Measurements from ENCODE around the gene MAPK12. TPM values are rescaled to one million over a fixed set of nuclear protein-coding genes. Genes with fewer than 3 reads are reported as not detected.

MAPK12 gene
- total and polyA plus RNA-seq, 2 donors (not counting 3 experiments of a cell fraction or from before 2014, with no cell fraction given), result 72.3 to 86.8 TPM

GRCh38 chr22:50219800-50220602 lies 41.5 kb downstream of the MAPK12 start:
- Histone ChIP-seq H3K4me1 (ENCODE audit: control insufficient read depth, extremely low read depth, insufficient read depth, low read length) (no peaks in the 10 kb centered on the region), H2AFZ (ENCODE audit: low read depth, low read length) (no peak overlapping the region), H3K36me3 (ENCODE audit: control insufficient read depth in 2 of 2, extremely low read depth in 1 of 2, insufficient read depth in 2 of 2, low read length in 2 of 2) (peaks cover 23 to 67% of the 10 kb centered on the region in 2 experiments), H3K4me3 (replicated peaks in 1 of 3; ENCODE audit: insufficient read depth in 1 of 3, low read depth in 1 of 3, low read length in 3 of 3) (no peak overlapping the region), H3K27me3 (ENCODE audit: control insufficient read depth in 2 of 2, insufficient read depth in 2 of 2, low read length in 2 of 2) (no peaks in the 10 kb centered on the region), H3K79me2 (ENCODE audit: control insufficient read depth, insufficient read depth, low read length) (peaks cover 3% of the 10 kb centered on the region), H3K9ac (replicated peaks; ENCODE audit: extremely low read depth, insufficient read depth, low read length) (no peak overlapping the region), H3K4me2 (ENCODE audit: insufficient read depth, low read length) (no peak overlapping the region), H3K9me3 (replicated peaks; ENCODE audit: control insufficient read depth, insufficient read depth, low read length) (no peaks in the 10 kb centered on the region), H3K9me1 (replicated peaks; ENCODE audit: control insufficient read depth, extremely low read depth, insufficient read depth, low read length) (no peaks in the 10 kb centered on the region), H4K20me1 (replicated peaks; ENCODE audit: control insufficient read depth, extremely low read depth, insufficient read depth, low read length) (no peaks in the 10 kb centered on the region), H3K27ac (ENCODE audit: insufficient read depth, low read depth, low read length) (no peak overlapping the region)
- TF ChIP-seq GATA2 (IDR thresholded peaks at IDR 0.05; ENCODE audit: insufficient read depth, insufficient read length, low read depth, low read length) (no peak), MYC (IDR thresholded peaks at IDR 0.05; ENCODE audit: low read depth, low read length) (no peak), POLR2AphosphoS5 (IDR thresholded peaks at IDR 0.05; ENCODE audit: insufficient read depth, low read depth, low read length) (no peak)
- ChIA-PET CTCF (no interaction called here), POLR2A (no interaction called here)
- BruUV-seq (replicated peaks), result no TSS peak
- dilution Hi-C loops (cut with MboI; ENCODE audit: extremely low pct_ligation_motif_present, low sequenced_read_pairs) (no loop called here), intact Hi-C loops (cut with micrococcal nuclease) (no loop called here)
- DNase-seq (ENCODE audit: low read depth, low spot score) (no peak), FAIRE-seq (no peak)

- no TSS peak for BruUV-seq (replicated peaks)
Measured at GRCh38 chr22:50218996-50219727, 42.3 kb downstream of the MAPK12 start.

More at GRCh38 chr22:50218996-50219727, 42.3 kb downstream of the MAPK12 start:
- dilution Hi-C loops (cut with MboI; ENCODE audit: extremely low pct_ligation_motif_present, low sequenced_read_pairs) (no loop called here), intact Hi-C loops (cut with micrococcal nuclease) (no loop called here)
- Histone ChIP-seq H3K27me3 (ENCODE audit: control insufficient read depth in 2 of 2, insufficient read depth in 2 of 2, low read length in 2 of 2) (no peaks in the 10 kb centered on the region), H2AFZ (ENCODE audit: low read depth, low read length) (no peak overlapping the region), H4K20me1 (replicated peaks; ENCODE audit: control insufficient read depth, extremely low read depth, insufficient read depth, low read length) (no peaks in the 10 kb centered on the region), H3K4me1 (ENCODE audit: control insufficient read depth, extremely low read depth, insufficient read depth, low read length) (no peaks in the 10 kb centered on the region), H3K9ac (replicated peaks; ENCODE audit: extremely low read depth, insufficient read depth, low read length) (no peak overlapping the region), H3K9me1 (replicated peaks; ENCODE audit: control insufficient read depth, extremely low read depth, insufficient read depth, low read length) (no peaks in the 10 kb centered on the region), H3K4me3 (replicated peaks in 1 of 3; ENCODE audit: insufficient read depth in 1 of 3, low read depth in 1 of 3, low read length in 3 of 3) (no peak overlapping the region), H3K79me2 (ENCODE audit: control insufficient read depth, insufficient read depth, low read length) (peaks cover 7% of the 10 kb centered on the region), H3K9me3 (replicated peaks; ENCODE audit: control insufficient read depth, insufficient read depth, low read length) (no peaks in the 10 kb centered on the region), H3K27ac (ENCODE audit: insufficient read depth, low read depth, low read length) (no peak overlapping the region), H3K4me2 (ENCODE audit: insufficient read depth, low read length) (no peak overlapping the region), H3K36me3 (ENCODE audit: control insufficient read depth in 2 of 2, extremely low read depth in 1 of 2, insufficient read depth in 2 of 2, low read length in 2 of 2) (peaks cover 23 to 67% of the 10 kb centered on the region in 2 experiments)
- TF ChIP-seq MAX (IDR thresholded peaks at IDR 0.05; ENCODE audit: insufficient read depth, insufficient read length) (peak; percentile 93), EZH2 (IDR thresholded peaks at IDR 0.05; ENCODE audit: borderline replicate concordance, low read depth, low read length, severe bottlenecking) (no peak)
- POLR2A ChIA-PET, result no interaction called here
- peak; percentile 62 for FAIRE-seq
- DNase-seq (ENCODE audit: low read depth, low spot score), result peak; percentile 78
- CTCF ChIA-PET, result no interaction called here

Measured in endothelial cell of umbilical vein (primary cell).